ENCODE measurements around the gene NRSN2.
"Not testable (repeated sequence)": the region's sequence is repeated elsewhere in the genome, so short reads cannot be mapped to it uniquely, and the experiment has no call there.

Gene NRSN2

DNA sequence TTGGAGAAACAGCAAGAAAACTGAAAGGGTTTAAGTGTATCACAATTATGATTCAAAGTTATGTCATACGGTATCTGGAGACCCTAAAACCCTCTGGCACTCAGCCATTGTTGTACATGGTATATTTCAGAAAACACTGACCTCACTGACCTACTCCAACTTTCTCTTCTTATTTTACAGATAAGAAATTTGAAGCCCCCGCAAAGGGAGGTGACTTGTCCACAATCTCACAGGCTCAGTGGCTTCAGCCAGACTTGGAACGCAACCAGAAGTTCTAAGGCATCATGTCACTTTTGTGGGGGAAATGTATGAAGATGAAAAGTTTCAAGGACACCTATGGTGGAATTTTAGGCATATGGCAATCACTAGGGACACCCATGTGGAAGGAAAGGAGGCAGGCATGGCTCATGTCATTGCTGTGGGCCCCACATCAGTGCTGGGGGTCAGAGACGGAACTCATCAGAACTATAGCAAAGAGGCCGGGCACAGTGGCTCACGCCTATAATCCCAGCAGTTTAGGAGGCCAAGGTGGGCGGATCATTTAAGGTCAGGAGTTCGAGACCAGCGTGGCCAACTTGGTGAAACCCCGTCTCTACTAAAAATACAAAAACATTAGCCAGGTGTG, 28.5 kb downstream of the NRSN2 start:
- DNase-seq (ENCODE audit: low spot score) = no peak

DNA sequence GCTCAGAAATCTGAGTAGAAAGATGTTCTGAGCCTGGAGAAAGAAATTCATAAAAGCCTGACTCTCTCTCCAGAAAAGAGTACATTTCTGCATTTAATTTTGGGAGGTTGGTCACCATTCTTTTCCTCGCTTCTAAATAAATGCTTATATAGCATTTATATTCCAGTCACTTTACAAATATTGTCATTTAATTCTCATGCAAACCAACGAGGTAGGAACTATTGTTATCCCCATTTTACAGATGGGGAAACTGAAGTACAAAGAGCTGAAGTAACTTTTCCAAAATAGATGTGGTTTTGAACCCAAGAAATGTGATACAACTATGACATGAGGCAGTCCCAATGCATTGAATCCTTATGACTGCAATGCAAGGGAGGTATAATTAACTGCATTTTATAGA, 29.2 kb downstream of the NRSN2 start:
- DNase-seq (ENCODE audit: low spot score) = no peak

DNA sequence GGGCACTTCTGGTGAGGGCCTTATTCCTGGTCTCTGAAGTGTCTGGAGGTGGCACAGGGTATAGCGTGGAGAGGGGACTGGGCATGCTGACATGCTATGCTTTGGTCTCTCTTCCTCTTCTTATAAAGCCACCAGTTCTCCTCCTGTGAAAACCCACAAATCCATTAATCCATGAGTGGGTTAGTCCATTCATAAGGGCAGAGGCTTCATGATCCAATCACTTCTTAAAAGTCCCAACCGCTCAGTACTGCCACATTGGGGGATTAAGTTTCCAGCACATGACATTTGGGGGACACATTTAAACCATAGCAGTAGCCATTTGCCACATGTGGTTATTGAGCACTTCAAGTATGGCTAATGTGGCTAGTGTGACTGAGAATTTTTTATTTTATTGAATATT, 29.8 kb downstream of the NRSN2 start:
- no peak for DNase-seq (ENCODE audit: low spot score)

DNA sequence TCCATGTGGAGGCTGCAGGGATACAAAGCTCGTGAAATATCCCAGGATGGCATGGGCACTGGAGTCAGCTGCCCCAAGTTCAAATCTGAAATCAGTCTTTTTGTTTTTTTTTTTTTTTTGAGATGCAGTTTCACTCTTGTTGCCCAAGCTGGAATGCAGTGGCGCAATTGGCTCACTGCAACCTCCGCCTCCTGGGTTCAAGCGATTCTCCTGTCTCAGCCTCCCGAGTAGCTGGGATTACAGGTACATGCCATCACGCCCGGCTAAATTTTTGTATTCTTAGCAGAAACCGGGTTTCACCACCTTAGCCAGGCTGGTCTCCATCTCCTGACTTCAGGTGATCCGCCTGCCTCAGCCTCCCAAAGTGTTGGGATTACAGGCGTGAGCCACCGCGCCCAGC, 30.7 kb downstream of the NRSN2 start:
- not testable (repeated sequence) for DNase-seq (ENCODE audit: low spot score)

DNA sequence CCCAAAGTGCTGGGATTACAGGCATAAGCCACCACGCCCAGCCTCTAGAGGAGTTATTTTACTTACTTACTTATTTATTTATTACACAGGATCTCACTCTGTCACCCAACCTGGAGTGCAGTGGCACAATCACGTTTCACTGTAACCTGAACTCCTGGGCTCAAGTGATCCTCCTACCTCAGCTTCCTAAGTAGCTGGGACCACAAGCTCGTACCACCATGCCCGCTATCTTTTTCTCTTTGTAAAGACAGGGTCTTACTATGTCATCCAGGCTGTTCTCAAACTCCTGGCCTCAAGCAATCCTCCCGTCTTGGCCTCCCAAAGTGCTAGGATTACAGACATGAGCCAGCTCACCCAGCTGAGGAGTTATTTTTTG, 32.0 kb downstream of the NRSN2 start:
- no peak for DNase-seq (ENCODE audit: low spot score)

DNA sequence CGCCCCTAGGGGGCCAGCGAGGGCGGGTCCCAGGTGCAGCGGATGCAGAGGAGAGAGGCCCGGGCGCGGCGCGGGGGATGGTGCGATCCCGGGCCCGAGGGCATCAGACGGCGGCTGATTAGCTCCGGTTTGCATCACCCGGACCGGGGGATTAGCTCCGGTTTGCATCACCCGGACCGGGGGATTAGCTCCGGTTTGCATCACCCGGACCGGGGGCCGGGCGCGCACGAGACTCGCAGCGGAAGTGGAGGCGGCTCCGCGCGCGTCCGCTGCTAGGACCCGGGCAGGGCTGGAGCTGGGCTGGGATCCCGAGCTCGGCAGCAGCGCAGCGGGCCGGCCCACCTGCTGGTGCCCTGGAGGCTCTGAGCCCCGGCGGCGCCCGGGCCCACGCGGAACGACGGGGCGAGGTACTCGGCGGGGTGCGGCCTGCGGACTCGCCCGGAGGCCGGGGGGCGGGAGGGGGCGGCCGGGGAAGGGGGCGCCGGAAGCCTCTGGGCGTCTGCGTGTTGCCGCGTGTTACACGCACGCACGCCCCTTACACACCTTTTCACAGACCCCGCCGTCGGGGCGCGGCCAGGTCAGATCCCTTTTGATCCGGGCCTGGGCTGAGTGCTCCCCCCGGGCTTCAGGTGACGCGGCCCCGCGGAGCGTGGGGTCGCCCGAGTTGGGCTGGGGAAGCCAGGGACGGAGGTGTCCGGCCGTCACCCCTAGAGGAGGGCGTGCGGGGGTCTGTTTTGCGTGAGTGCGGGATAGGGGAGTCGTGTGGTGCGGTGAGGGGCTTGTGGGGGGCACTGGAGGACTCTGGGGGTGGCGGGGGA, 34.1 kb downstream of the NRSN2 start:
- DNase-seq (ENCODE audit: low spot score) = no peak

DNA sequence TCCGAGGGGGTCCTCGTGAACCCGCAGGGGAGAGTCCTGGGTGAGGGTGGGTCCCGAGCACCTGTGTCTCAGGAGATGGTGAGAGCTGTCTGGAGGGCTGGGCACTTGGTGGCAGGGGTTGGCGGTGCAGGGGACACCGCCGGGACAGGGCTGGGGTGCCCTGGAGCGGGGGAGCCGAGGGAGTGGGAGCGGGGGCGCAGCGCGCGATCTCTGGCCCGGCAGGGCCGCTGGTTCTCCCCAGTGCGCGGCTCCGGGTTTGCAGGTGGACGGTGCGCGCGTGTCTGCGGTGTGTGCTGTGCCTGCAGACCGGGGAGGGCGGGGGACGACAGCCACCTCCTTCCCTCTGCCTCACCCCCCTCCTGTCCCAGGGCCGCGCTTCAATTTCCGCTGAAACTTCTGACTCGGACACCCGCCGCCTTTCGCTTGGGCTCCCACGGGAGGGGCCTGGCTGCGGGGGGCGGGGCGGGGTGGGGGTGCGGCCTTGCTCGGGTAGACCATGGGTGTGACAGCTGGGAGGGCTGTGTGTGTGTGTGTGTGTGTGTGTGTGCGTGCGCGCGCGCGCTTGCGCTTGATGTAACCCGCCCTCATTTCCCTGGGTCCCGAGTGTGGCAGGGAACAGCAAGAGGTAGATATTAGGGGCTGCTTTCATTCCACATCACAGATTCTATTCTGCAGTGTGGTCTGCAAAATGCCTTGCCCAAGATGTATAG, 34.8 kb downstream of the NRSN2 start:
- no peak for DNase-seq (ENCODE audit: low spot score)

DNA sequence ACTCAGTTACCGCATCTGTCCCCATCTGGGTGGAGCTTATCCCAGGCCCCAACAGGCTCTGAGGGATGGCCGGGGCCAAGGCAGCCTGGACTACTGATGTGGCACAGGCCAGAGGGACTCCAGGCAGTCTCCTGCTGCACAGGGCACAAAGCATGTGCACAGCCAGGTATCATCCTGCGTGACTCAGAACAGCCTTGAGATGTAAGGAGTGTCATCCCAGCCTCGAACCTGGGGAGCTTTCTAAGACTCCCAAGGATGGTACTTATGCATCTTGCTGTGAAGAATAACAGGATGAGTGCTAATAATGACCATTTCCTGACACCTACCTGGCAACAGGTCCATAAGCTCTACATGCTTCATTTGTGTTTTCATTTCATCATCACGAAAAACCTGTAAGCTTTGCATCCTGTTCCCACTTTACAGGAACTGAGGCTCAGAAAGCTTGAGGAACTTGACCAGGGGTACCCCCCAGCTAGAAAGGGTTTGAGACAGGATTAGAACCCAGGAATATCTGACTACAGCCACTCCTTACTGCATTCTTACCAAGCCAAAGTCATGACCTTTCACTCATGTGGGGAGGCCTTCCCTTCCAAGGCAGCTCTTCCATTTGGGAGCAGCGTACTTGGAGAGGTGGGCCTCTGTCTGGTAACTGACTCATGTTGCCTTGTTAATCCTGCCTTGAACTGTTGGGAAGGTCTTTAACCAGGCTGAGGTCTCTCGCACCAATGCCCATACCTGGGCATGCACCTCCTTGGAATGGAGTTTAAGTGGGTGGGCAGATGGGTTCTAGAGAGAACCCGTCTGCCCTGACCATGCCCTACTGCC, 35.6 kb downstream of the NRSN2 start:
- no peak for DNase-seq (ENCODE audit: low spot score)

DNA sequence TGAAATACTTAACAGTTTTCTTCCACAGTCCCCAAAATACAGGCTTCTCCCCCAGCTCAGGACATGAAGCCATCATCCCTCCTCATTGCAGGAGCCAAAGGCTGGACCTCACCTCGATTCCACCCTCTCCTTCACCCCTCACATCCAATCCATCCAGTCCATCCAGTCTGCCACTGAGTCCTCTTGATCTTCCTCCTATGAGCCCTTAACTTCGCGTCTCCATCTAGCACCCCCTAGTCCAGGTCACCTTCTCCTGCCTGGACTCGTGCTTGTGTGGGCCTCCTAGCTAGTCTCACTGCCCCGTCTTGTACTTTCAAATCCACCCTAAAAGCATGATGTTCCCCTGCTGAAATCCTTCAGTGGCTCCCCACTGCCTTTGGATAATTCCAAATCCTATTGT, 37.0 kb downstream of the NRSN2 start:
- no peak for DNase-seq (ENCODE audit: low spot score)

DNA sequence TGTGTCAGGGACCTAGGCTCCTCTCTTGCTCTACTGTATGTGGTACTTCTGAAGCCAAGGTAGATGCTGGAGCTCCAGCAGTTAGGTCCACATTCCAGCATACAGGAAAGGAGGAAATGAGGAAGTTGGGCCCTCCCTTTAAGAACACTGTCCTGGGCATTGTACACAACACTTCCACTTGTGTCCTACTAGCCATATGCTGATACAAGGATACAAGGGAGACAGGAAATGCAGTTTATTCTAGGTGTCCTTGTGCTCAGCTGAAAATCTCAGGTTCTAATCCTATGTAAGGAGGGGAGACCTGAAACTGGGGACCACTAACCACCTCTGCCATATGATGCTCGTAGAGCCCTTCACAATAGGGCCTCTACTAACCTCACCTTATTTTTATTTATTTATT, 37.8 kb downstream of the NRSN2 start:
- no peak for DNase-seq (ENCODE audit: low spot score)

DNA sequence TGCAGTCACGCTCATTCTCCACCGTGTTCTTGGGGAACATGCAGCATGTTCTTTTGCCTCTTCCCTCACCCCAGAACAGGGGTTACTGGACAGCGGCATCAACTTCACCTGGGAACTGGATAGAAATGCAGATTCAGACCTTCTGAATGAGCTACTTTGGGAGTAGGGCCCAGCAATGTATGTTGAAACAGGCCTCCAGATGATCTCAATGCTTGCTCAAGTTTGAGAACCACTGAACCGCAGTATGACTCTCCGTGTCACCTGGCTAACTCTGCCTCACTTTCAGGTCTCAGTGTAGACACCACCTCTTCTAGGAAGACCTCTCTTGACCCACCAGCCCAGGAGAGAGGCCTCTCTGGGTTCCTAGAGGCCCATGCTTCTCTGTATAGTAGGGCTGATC, 38.5 kb downstream of the NRSN2 start:
- DNase-seq (ENCODE audit: low spot score) = no peak

DNA sequence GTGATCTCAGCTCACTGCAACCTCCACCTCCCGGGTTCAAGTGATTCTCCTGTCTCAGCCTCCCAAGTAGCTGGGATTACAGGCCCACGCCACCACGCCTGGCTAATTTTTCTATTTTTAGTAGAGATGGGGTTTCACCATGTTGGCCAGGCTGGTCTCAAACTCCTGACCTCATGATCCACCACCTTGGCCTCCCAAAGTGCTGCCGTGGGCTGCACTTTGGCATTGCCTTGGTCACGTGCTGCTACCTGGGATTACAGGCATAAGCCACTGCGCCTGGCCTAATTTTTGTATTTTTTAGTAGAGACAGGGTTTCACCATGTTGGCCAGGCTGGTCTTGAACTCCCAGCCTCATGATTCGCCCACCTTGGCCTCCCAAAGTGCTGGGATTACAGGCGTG, 39.7 kb downstream of the NRSN2 start:
- DNase-seq (ENCODE audit: low spot score) = not testable (repeated sequence)

DNA sequence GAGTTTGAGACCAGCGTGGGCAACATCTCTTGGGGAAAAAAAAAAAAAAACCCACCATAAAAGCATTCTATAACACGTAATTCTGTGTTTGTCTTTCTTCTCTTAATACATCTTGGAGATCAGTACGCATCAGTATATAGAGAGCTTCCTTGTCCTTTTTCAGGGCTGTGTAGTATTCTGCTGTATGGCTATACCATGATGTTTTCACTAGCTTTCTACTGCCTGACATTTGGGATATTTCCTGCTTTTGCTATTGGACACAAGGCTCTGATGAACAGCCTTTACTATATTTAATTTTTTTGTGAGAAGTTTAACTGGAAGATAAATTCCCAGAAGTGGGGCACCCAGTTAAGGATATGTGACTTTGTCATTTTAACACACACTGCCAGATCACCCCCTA, 40.6 kb downstream of the NRSN2 start:
- DNase-seq (ENCODE audit: low spot score) = no peak

DNA sequence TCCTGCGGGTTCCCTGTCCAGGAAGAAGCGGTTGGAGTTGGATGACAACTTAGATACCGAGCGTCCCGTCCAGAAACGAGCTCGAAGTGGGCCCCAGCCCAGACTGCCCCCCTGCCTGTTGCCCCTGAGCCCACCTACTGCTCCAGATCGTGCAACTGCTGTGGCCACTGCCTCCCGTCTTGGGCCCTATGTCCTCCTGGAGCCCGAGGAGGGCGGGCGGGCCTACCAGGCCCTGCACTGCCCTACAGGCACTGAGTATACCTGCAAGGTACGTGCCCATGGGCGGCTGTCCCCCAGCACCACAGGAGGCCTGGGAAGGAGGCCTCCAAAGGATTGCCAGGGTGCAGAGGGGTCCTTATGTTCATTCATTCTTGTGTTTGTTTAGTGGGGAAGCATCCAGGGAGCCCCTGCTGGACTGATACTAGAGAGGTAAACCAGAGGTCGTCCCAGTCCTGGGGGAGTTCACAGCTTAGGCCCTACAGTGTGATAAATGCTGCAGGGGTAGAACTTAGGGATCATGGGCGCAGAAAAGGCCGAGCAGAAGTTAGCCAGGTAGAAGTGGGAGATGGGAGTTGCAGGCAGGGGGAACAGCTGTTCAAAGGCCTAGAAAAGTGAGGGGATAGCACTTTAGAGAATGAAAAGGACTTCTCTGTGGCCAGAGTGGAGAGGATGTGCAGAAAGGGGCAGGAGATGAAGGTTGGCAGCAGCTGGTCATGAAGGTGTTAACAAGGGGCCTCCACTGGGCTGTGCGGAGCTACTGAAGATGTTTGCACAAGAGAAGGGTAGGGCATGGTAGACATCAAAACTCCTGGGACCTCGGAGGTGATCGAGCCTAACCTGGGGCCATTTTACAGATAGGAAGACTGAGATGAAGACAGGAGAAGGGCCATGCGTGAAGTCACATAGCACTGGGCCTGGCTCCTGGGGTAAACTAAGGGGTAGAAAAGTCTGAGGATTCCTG, 41.4 kb downstream of the NRSN2 start:
- no peak for DNase-seq (ENCODE audit: low spot score)

DNA sequence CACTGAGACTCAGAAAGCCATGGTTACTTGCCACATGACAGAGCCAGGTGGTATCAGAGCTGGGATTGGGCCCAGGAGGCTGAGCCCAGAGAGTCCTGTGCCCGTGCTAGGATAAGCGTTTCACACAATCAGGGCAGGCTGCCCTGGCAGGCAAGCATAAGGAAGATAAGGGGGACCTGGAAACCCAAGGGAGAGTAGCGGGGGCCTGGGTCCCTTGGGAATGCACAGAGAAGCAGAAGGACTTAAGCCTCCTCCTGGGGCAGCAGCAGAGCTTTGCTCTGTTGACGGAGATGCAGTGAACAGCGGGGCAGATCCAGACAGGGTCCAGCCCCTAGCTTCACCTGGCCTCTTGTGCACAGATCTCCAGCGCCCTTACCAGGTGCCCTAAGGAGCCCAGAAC, 42.3 kb downstream of the NRSN2 start:
- no peak for DNase-seq (ENCODE audit: low spot score)

DNA sequence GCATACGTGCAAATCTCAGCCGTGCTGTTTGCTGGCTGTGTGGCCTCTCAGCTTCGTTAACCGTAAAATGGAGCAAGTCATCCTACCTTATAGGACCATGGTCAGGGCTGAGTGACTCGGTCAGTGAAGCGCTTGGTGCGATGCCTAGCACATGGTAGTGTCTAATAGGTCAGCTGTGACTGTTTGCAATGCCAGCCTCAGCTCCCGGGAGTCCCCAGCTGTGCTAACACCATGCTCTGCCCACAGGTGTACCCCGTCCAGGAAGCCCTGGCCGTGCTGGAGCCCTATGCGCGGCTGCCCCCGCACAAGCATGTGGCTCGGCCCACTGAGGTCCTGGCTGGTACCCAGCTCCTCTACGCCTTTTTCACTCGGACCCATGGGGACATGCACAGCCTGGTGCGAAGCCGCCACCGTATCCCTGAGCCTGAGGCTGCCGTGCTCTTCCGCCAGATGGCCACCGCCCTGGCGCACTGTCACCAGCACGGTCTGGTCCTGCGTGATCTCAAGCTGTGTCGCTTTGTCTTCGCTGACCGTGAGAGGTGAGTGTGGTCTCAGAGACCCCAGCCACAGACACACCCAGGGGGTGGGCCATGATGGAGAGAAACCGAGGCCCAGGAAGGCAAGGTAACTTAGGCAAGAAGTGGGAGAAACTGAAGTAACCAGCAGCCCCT, 44.3 kb downstream of the NRSN2 start:
- no peak for DNase-seq (ENCODE audit: low spot score)

DNA sequence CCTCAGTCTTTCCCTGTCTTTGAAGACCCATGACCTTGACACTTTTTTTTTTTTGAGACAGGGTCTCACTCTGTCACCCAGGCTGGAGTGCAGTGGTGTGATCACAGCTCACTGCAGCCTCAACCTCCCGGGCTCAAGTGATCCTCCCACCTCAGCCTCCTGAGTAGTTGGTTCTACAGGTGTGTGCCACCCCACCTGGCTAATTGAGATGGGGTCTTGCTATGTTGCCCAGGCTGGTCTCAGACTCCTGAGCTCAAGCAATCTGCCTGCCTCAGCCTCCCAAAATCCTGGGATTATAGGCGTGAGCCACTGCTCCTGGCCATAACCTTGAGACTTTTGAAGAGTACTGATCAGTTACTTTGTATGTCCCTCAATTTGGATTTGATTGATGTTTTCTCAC, 46.4 kb downstream of the NRSN2 start:
- DNase-seq (ENCODE audit: low spot score) = not testable (repeated sequence)

DNA sequence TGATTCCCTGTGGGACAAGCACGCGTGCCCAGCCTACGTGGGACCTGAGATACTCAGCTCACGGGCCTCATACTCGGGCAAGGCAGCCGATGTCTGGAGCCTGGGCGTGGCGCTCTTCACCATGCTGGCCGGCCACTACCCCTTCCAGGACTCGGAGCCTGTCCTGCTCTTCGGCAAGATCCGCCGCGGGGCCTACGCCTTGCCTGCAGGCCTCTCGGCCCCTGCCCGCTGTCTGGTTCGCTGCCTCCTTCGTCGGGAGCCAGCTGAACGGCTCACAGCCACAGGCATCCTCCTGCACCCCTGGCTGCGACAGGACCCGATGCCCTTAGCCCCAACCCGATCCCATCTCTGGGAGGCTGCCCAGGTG, 49.3 kb downstream of the NRSN2 start:
- no peak for DNase-seq (ENCODE audit: low spot score)

DNA sequence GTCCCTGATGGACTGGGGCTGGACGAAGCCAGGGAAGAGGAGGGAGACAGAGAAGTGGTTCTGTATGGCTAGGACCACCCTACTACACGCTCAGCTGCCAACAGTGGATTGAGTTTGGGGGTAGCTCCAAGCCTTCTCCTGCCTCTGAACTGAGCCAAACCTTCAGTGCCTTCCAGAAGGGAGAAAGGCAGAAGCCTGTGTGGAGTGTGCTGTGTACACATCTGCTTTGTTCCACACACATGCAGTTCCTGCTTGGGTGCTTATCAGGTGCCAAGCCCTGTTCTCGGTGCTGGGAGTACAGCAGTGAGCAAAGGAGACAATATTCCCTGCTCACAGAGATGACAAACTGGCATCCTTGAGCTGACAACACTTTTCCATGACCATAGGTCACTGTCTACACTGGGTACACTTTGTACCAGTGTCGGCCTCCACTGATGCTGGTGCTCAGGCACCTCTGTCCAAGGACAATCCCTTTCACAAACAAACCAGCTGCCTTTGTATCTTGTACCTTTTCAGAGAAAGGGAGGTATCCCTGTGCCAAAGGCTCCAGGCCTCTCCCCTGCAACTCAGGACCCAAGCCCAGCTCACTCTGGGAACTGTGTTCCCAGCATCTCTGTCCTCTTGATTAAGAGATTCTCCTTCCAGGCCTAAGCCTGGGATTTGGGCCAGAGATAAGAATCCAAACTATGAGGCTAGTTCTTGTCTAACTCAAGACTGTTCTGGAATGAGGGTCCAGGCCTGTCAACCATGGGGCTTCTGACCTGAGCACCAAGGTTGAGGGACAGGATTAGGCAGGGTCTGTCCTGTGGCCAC, 49.9 kb downstream of the NRSN2 start:
- DNase-seq (ENCODE audit: low spot score) = no peak

All from putamen (tissue), 1 donor.